ENCODE results near the gene TMEM132C. TPM values are rescaled to one million over a fixed set of nuclear protein-coding genes. Genes with fewer than 3 reads are reported as not detected.

Gene TMEM132C
- total and polyA plus RNA-seq, 2 of the 13 experiments (the other 11 are each of a cell fraction or from before 2014, with no cell fraction given): not detected

GRCh38 chr12:128518644-128519043 lies 251.7 kb downstream of the TMEM132C start:
- DNase-seq (ENCODE audit: low spot score): no peak
- CTCF ChIA-PET (ENCODE audit: low intra/inter-chr PET ratio, low total read pairs): no interaction called here
- no TSS peak for BruUV-seq (replicated peaks)

More at GRCh38 chr12:128518644-128519043, 251.7 kb downstream of the TMEM132C start:
- no peaks in the 10 kb centered on the region for H4K20me1 ChIP-seq (ENCODE audit: insufficient read depth, low read length)
- intact Hi-C loops (cut with micrococcal nuclease; ENCODE audit: unreplicated experiment): no loop called here
- no peak overlapping the region for H3K9ac ChIP-seq (ENCODE audit: insufficient read depth, low read depth, low read length)
- POLR2A ChIA-PET: no interaction called here
- H3K27me3 ChIP-seq (ENCODE audit: control insufficient read depth in 1 of 2, insufficient read depth in 2 of 2, low read length in 2 of 2): peaks cover 0 to 5% of the 10 kb centered on the region in 2 experiments; a peak in 1 of 5 replicates
- H3K27ac ChIP-seq (ENCODE audit: extremely low read length, insufficient read depth, low read length): no peak overlapping the region
- in situ Hi-C loops (cut with HindIII; ENCODE audit: extremely low pct_ligation_motif_present, low pct_unique_long_range_greater_than_20kb): no loop called here
- H3K9me3 ChIP-seq (ENCODE audit: low read length): no peaks in the 10 kb centered on the region
- 5% methylated on average over 4 of the region's 4 CpGs for WGBS (ENCODE audit: low lambda C conversion rate)
- H2AFZ ChIP-seq (ENCODE audit: low read length): no peak overlapping the region
- no peak overlapping the region for H3K4me2 ChIP-seq (ENCODE audit: low read depth, low read length)
- ATAC-seq (no peak), FAIRE-seq (no peak)
- H3K4me1 ChIP-seq (ENCODE audit: insufficient read depth, low read length): no peaks in the 10 kb centered on the region
- no peak overlapping the region for H3K4me3 ChIP-seq (replicated peaks in 1 of 3; ENCODE audit: insufficient read depth in 1 of 3, low read depth in 2 of 3, low read length in 3 of 3)
- no peaks in the 10 kb centered on the region for H3K79me2 ChIP-seq (ENCODE audit: insufficient read depth, low read length)
- no peaks in the 10 kb centered on the region for H3K36me3 ChIP-seq (replicated peaks in 1 of 2; ENCODE audit: control insufficient read depth in 1 of 2, insufficient read depth in 2 of 2, low read length in 2 of 2)
- TF ChIP-seq, protein P1, sequence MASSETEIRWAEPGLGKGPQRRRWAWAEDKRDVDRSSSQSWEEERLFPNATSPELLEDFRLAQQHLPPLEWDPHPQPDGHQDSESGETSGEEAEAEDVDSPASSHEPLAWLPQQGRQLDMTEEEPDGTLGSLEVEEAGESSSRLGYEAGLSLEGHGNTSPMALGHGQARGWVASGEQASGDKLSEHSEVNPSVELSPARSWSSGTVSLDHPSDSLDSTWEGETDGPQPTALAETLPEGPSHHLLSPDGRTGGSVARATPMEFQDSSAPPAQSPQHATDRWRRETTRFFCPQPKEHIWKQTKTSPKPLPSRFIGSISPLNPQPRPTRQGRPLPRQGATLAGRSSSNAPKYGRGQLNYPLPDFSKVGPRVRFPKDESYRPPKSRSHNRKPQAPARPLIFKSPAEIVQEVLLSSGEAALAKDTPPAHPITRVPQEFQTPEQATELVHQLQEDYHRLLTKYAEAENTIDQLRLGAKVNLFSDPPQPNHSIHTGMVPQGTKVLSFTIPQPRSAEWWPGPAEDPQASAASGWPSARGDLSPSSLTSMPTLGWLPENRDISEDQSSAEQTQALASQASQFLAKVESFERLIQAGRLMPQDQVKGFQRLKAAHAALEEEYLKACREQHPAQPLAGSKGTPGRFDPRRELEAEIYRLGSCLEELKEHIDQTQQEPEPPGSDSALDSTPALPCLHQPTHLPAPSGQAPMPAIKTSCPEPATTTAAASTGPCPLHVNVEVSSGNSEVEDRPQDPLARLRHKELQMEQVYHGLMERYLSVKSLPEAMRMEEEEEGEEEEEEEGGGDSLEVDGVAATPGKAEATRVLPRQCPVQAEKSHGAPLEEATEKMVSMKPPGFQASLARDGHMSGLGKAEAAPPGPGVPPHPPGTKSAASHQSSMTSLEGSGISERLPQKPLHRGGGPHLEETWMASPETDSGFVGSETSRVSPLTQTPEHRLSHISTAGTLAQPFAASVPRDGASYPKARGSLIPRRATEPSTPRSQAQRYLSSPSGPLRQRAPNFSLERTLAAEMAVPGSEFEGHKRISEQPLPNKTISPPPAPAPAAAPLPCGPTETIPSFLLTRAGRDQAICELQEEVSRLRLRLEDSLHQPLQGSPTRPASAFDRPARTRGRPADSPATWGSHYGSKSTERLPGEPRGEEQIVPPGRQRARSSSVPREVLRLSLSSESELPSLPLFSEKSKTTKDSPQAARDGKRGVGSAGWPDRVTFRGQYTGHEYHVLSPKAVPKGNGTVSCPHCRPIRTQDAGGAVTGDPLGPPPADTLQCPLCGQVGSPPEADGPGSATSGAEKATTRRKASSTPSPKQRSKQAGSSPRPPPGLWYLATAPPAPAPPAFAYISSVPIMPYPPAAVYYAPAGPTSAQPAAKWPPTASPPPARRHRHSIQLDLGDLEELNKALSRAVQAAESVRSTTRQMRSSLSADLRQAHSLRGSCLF (CRISPR knock-in tag; IDR thresholded peaks at IDR 0.05; ENCODE audit: borderline replicate concordance): no peak
- TF ChIP-seq, protein P2, sequence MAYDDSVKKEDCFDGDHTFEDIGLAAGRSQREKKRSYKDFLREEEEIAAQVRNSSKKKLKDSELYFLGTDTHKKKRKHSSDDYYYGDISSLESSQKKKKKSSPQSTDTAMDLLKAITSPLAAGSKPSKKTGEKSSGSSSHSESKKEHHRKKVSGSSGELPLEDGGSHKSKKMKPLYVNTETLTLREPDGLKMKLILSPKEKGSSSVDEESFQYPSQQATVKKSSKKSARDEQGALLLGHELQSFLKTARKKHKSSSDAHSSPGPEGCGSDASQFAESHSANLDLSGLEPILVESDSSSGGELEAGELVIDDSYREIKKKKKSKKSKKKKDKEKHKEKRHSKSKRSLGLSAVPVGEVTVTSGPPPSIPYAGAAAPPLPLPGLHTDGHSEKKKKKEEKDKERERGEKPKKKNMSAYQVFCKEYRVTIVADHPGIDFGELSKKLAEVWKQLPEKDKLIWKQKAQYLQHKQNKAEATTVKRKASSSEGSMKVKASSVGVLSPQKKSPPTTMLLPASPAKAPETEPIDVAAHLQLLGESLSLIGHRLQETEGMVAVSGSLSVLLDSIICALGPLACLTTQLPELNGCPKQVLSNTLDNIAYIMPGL (CRISPR knock-in tag; IDR thresholded peaks at IDR 0.05; ENCODE audit: borderline replicate concordance in 1 of 2, low read depth in 1 of 2): no peak
- no peak for TF ChIP-seq SP4 (CRISPR knock-in tag; IDR thresholded peaks at IDR 0.05)
- TF ChIP-seq PITX1 (CRISPR knock-in tag; IDR thresholded peaks at IDR 0.05): no peak
- TF ChIP-seq RAD21 (CRISPR knock-in tag; IDR thresholded peaks at IDR 0.05): no peak
- TF ChIP-seq ATM (IDR thresholded peaks at IDR 0.05; ENCODE audit: borderline replicate concordance): no peak
- no peak for TF ChIP-seq NFATC3 (CRISPR knock-in tag; IDR thresholded peaks at IDR 0.05)
